GM12875 (cell line): ENCODE measurements around the gene NLRC4.

Experiments
- H3K4me3 ChIP-seq: one replicate; pipeline ENCODE4 v1.5.1; 2011; ENCODE audit warnings: low read depth, low read length, control low read depth
- TF ChIP-seq, protein P1 (sequence below): IDR thresholded peaks from 2 replicates; pipeline ENCODE4 v1.5.1; 2011; ENCODE audit warnings: low read depth, mild to moderate bottlenecking, control low read depth, inconsistent platforms, low read length, moderate library complexity, borderline replicate concordance; ENCODE audit not compliant: insufficient read depth

Gene NLRC4

DNA sequence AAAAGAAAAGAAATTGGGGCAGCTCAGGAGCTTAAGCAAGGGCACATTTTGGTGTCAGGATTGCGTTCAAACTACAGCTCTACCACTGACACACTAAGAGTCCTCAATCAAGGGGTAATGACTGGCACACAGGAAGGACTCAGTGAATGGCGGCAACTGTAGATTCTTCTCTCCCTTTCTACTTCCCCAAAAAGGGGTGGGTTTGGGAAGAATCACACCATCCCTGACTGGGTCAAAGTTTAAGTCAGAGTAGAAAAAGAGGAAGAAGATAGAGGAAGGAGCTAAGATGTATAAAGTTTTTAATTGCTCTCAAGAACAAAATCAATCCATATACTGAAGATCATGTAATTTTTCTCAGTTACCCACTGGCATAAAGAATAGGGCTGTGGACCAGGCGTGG lies 2.6 kb downstream of the NLRC4 start:
- H3K4me3 ChIP-seq = no peak overlapping the region
- TF ChIP-seq, protein P1, sequence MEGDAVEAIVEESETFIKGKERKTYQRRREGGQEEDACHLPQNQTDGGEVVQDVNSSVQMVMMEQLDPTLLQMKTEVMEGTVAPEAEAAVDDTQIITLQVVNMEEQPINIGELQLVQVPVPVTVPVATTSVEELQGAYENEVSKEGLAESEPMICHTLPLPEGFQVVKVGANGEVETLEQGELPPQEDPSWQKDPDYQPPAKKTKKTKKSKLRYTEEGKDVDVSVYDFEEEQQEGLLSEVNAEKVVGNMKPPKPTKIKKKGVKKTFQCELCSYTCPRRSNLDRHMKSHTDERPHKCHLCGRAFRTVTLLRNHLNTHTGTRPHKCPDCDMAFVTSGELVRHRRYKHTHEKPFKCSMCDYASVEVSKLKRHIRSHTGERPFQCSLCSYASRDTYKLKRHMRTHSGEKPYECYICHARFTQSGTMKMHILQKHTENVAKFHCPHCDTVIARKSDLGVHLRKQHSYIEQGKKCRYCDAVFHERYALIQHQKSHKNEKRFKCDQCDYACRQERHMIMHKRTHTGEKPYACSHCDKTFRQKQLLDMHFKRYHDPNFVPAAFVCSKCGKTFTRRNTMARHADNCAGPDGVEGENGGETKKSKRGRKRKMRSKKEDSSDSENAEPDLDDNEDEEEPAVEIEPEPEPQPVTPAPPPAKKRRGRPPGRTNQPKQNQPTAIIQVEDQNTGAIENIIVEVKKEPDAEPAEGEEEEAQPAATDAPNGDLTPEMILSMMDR = no peak

DNA sequence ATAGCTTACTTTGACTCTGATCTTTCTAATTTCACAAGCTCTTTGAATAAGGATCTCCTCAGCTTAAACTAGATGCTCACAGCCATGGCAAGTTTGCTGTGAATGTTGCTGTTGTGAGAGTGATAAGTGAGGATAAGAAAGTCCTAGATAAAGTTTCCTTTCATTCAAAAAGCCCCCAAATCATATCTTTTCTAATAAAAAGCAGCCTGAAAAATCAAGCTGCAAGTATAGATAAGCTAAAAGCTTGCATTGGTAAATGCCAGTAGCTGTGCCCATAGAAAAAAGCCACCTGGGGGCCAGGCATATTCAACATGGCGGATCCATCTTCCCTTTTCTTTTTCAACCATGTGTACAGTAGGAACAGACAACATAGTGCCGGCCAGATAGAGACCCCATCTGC lies 4.3 kb downstream of the NLRC4 start:
- H3K4me3 ChIP-seq = no peak overlapping the region
- TF ChIP-seq, protein P1 = no peak

DNA sequence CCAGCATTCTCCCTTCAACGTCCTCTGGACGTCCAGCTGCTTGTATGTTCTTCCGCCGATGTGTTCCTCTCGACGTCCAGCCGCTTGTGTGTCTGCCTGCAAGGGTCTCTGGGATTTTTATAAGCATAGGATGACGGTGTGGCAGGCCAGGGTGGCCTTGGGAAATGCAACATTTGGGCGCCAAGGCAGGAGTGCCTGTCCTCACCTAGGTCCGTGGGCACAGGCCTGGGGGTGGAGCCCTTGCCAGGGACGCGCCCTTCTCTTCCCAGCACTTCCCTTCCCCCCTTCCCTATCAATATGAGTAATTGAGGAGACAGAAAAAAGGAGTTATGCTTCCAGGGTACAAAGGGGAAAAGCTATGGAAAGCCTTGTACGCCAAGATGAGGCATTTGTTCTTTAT lies 6.4 kb downstream of the NLRC4 start:
- no peak overlapping the region for H3K4me3 ChIP-seq
- TF ChIP-seq, protein P1 = no peak

DNA sequence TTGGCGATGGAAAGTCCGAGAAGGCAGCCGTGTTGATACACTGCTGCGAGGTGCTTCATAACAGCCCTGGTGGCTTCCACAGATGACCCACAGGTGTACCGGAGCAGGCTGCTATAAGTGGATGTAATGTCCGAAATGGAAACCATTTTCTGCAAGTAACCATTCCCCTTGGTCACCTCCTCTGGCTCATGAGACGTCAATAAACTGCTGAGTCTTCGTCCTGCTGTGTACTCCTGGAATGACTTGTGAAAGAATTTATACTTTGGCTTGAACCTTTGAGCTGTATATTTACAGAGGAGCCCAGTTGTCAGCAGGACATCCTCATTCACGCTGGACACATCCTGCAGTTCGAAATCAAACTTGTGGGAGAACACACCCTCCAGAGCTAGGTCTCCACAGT lies 14.4 kb downstream of the NLRC4 start:
- TF ChIP-seq, protein P1 = no peak
- H3K4me3 ChIP-seq = no peak overlapping the region

DNA sequence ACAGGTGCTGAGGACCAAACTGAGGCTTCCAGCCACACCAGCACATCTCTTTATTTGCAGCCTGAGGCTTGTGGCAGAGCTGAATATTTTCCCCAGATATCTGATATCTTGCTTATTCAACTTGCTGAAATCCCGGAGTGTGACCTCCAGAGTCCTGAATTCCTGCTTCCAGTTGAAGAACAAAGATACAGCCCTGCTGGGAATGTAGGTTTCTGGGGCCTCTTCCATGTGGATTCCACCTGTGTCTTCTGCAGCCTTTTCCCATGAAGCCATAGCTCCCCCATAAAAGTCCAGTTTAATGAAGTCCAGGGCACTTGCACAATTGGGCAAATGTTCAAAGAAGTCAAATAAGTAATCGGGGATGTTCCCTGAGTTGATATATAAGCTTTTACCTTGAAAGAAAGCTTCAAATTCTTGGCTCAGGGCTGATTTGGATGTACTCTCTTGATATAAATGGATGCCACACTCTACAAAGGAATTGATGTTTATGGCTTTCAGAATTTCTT lies 14.9 kb downstream of the NLRC4 start:
- TF ChIP-seq, protein P1 = no peak
- no peak overlapping the region for H3K4me3 ChIP-seq

DNA sequence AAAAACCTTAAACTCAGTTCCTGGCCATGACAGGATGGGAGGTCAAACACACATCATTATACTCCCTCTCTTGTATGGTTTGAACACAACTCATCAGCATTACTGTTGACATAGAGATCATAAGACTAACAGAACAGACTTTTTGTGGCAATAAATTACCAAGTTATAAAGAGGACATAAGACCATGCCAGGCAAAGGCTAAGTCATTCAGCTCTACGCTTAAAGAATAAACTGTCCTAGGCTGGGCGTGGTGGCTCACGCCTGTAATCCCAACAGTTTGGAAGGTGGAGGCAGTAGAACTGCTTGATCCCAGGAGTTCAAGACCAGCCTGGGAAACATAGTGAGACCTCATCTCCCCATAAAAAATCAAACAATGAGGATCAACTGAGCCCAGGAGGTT lies 16.4 kb downstream of the NLRC4 start:
- no peak overlapping the region for H3K4me3 ChIP-seq
- TF ChIP-seq, protein P1 = no peak

DNA sequence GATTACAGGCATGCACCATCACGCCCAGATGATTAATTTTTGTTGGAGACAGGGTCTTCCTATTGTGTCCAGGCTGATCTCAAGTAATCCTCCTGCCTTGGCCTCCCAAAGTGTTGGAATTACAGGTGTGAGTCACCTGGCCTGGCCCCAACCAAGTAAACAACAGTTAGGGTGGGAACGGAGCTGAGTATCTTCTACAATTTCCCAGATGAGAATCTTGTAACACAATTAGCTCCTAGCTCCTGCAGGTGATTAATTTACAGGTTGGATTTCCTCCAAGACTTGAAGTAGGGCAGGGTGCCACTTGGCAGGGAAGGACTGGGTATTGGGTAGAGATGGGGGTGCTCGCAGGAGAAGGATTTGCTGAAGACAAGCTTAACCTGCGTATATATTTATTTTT lies 17.8 kb downstream of the NLRC4 start:
- TF ChIP-seq, protein P1 = no peak
- H3K4me3 ChIP-seq = no peak overlapping the region
